PC-9 (cell line): Measurements from ENCODE around the gene NDC1. TPM values are rescaled to one million over a fixed set of nuclear protein-coding genes. Genes with fewer than 3 reads are reported as not detected.

Experiments
- BruUV-seq: library from RNA; stranded (reverse); fragments of 400-500 nt; replicated peaks from 2 replicates; lab custom pipeline; 2021; lab: Mats Ljungman, UMichigan
- CTCF ChIA-PET: fragments of 300-600 bp; sonication (Branson Sonifier 250); formaldehyde crosslinking; loops from one replicate; lab custom pipeline; 2022; ENCODE audit warnings: antibody characterized with exemption; lab: Charles Lee
- POLR2A ChIA-PET: fragments of 300-600 bp; sonication (Branson Sonifier 250); formaldehyde crosslinking; loops from one replicate; lab custom pipeline; 2022; ENCODE audit warnings: antibody characterized with exemption; ENCODE audit not compliant: unreplicated experiment; lab: Charles Lee
- DNase-seq, 2 experiments: peaks; one replicate each; pipeline versions ENCODE4 v3.0.0 to v3.0.0-alpha.2; 2015 to 2022; ENCODE audit warnings: mixed read lengths in 1 of 2
- H2AFZ ChIP-seq: fragments of 200-600 bp; sonication (generic); 2 replicates; pipeline ENCODE4 v1.8.1; 2017; ENCODE audit warnings: antibody characterized with exemption
- H3F3A ChIP-seq: fragments of 200-600 bp; sonication (generic); 2 replicates; pipeline ENCODE4 v1.8.1; 2017; ENCODE audit warnings: antibody characterized with exemption, mild to moderate bottlenecking, low read depth; ENCODE audit not compliant: insufficient read depth
- H3K27ac ChIP-seq: fragments of 200-600 bp; sonication (generic); 2 replicates; pipeline ENCODE4 v1.6.1; 2016; ENCODE audit warnings: mixed run types
- H3K27me3 ChIP-seq: fragments of 200-600 bp; sonication (generic); 2 replicates; pipeline ENCODE4 v1.6.1; 2016; ENCODE audit warnings: low read depth, mixed run types; ENCODE audit not compliant: insufficient read depth
- H3K36me3 ChIP-seq: fragments of 200-600 bp; sonication (generic); 2 replicates; pipeline ENCODE4 v1.6.1; 2016; ENCODE audit warnings: low read depth, mixed run types
- H3K4me1 ChIP-seq: fragments of 200-600 bp; sonication (generic); replicated peaks from 2 replicates; pipeline ENCODE4 v1.6.1; 2016; ENCODE audit warnings: mixed run types; ENCODE audit not compliant: insufficient read depth
- H3K4me2 ChIP-seq: fragments of 200-600 bp; sonication (generic); 2 replicates; pipeline ENCODE4 v1.6.1; 2017; ENCODE audit warnings: mixed run types
- H3K4me3 ChIP-seq: fragments of 200-600 bp; sonication (generic); 2 replicates; pipeline ENCODE4 v1.6.1; 2016; ENCODE audit warnings: mixed run types
- H3K79me2 ChIP-seq: fragments of 200-600 bp; sonication (generic); 2 replicates; pipeline ENCODE4 v1.6.1; 2017; ENCODE audit warnings: low read depth, mixed run types
- H3K9me2 ChIP-seq: fragments of 200-600 bp; sonication (generic); 2 replicates; pipeline ENCODE4 v1.8.1; 2017; ENCODE audit warnings: mild to moderate bottlenecking; ENCODE audit not compliant: insufficient read depth
- H3K9me3 ChIP-seq: fragments of 200-600 bp; sonication (generic); 2 replicates; pipeline ENCODE4 v1.8.1; 2016; ENCODE audit warnings: low read depth; ENCODE audit not compliant: insufficient read depth
- H4K20me1 ChIP-seq: fragments of 200-600 bp; sonication (generic); 2 replicates; pipeline ENCODE4 v1.8.1; 2017; ENCODE audit not compliant: insufficient read depth
- EZH2 ChIP-seq: fragments of 200-600 bp; sonication (generic); IDR thresholded peaks from 2 replicates; pipeline ENCODE4 v1.8.0; 2017; ENCODE audit warnings: antibody characterized with exemption, low read depth
- intact Hi-C: fragments of 100-400 bp; cut with micrococcal nuclease; formaldehyde crosslinking; loops from one replicate; pipeline ENCODE4 v1.10.0; 2022; ENCODE audit not compliant: unreplicated experiment
- total RNA-seq: library from RNA; stranded (reverse); gene quantifications from 2 replicates; pipeline ENCODE4 v1.2.3, GENCODE V29; 2021
- TF ChIP-seq, protein P1 (sequence below): fragments of 200-600 bp; sonication (generic); conservative IDR thresholded peaks from 2 replicates; pipeline ENCODE4 v1.6.1; 2017; ENCODE audit warnings: mixed run types, antibody characterized with exemption, mild to moderate bottlenecking, moderate library complexity

Gene NDC1
- total RNA-seq, 1 experiment from 2014 or later, result 47.6 TPM

DNA sequence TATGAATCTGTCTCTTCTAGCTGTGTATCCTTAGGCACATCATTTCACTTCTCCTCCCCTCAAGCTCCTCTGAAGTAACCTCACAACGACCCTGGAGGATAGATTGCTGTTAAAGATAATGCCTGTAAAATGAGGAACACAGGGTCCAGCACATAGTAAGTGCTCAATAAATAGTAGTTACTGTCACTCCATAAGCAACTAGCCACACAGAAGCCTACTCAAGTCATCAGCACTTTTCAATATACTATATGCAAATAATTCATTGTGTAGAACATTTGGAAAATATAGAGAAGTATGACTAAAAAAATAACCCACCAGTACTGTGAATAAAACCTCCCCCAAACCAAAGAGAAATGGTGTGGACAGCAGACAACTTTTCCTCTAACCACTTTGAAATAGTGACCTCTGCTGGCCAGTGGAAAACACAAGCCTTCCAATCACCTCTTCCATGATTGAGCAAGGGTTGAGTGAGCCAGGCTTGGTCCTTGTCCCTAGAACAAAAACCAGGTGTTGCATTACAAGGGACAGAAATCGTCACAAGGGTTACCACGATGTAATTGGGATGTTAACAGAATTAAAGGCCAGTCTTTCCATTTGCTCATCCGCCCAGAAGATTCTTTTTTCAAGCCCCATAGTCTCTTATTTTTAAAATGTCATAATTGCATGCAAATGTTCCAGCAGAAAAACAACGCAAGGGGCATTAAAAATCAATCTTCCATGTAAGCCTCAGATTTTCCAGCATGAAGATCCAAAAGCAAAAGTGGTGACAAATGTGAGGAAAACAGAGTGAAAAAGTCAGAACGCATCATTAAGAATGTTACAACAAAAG lies 83.4 kb downstream of the NDC1 start:
- peak in 1 of 2 experiments; percentile 16 for DNase-seq
- ChIA-PET CTCF (interaction anchor here (0.6 to 1.1 kb wide), 3 partner anchors 266 to 1630 kb away, joined by 3 to 5 read pairs (median 3); no protein-coding TSS in a partner anchor), POLR2A (no interaction called here)
- Histone ChIP-seq H3K27ac (no peak overlapping the region), H3K9me3 (no peaks in the 10 kb centered on the region), H4K20me1 (no peaks in the 10 kb centered on the region), H3K4me2 (no peak overlapping the region), H2AFZ (no peak overlapping the region), H3K36me3 (no peaks in the 10 kb centered on the region), H3K4me3 (no peak overlapping the region), H3K4me1 (no peaks in the 10 kb centered on the region), H3F3A (no peaks in the 10 kb centered on the region), H3K79me2 (no peaks in the 10 kb centered on the region), H3K9me2 (no peaks in the 10 kb centered on the region), H3K27me3 (no peaks in the 10 kb centered on the region)
- intact Hi-C loops, result loop anchor here (1.0 kb wide), 1 partner anchor 269 kb away; no protein-coding TSS in a partner anchor
- TF ChIP-seq EZH2, result no peak
- TF ChIP-seq, protein P1, sequence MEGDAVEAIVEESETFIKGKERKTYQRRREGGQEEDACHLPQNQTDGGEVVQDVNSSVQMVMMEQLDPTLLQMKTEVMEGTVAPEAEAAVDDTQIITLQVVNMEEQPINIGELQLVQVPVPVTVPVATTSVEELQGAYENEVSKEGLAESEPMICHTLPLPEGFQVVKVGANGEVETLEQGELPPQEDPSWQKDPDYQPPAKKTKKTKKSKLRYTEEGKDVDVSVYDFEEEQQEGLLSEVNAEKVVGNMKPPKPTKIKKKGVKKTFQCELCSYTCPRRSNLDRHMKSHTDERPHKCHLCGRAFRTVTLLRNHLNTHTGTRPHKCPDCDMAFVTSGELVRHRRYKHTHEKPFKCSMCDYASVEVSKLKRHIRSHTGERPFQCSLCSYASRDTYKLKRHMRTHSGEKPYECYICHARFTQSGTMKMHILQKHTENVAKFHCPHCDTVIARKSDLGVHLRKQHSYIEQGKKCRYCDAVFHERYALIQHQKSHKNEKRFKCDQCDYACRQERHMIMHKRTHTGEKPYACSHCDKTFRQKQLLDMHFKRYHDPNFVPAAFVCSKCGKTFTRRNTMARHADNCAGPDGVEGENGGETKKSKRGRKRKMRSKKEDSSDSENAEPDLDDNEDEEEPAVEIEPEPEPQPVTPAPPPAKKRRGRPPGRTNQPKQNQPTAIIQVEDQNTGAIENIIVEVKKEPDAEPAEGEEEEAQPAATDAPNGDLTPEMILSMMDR, result peak; percentile 77
- BruUV-seq, result no TSS peak

DNA sequence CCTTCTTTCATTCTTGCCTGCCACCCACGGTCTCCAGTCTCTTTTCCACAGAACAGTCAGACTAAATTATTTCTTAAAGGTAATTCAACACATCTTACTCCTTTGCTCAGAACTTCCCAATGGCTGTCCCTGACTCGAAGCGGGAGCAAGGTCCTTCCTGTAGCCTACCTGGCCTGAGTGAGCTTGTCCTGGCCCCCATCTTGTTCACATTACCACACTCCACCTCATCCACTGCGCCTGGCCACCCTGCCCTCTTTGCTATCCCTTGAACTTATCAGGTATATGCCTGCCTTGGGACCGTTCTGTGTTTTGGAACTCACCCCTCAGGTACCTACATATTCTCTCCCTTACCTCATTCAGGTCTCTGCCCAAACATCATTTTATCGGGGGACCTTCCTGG lies 85.8 kb downstream of the NDC1 start:
- DNase-seq, result no peak
- no peaks in the 10 kb centered on the region for H3K27me3 ChIP-seq
- H3F3A ChIP-seq, result no peaks in the 10 kb centered on the region
- H3K9me2 ChIP-seq, result no peaks in the 10 kb centered on the region
- no peak overlapping the region for H3K4me2 ChIP-seq
- intact Hi-C loops, result no loop called here
- H2AFZ ChIP-seq, result no peak overlapping the region
- no peaks in the 10 kb centered on the region for H3K4me1 ChIP-seq
- ChIA-PET CTCF (no interaction called here), POLR2A (no interaction called here)
- no peaks in the 10 kb centered on the region for H3K79me2 ChIP-seq
- TF ChIP-seq EZH2, result no peak
- TF ChIP-seq, protein P1, result no peak
- H4K20me1 ChIP-seq, result no peaks in the 10 kb centered on the region
- H3K27ac ChIP-seq, result no peak overlapping the region
- no peaks in the 10 kb centered on the region for H3K9me3 ChIP-seq
- BruUV-seq, result no TSS peak
- H3K36me3 ChIP-seq, result no peaks in the 10 kb centered on the region
- H3K4me3 ChIP-seq, result no peak overlapping the region

DNA sequence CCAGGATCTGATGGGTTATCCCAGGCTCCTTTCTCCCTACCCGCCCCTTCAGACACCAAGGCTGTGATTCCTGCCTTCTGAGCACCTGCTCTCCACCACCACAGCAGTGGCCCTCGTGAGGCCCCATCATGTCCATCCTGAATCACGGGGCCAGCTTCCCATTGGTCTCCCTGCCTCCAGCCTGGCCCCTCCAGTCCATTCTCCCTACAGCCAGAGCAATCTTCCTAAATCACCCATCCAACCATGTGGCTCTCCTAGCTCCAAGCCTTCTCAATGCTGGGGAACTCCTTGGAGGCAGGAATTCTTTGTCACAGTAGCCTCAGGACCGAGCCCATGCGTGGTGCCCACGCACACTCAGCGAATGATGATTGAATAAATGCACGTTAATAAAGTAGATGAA lies 90.3 kb downstream of the NDC1 start:
- Histone ChIP-seq H3F3A (no peaks in the 10 kb centered on the region), H3K9me3 (no peaks in the 10 kb centered on the region), H3K79me2 (no peaks in the 10 kb centered on the region), H3K9me2 (no peaks in the 10 kb centered on the region), H3K4me1 (no peaks in the 10 kb centered on the region), H4K20me1 (no peaks in the 10 kb centered on the region), H2AFZ (no peak overlapping the region), H3K27me3 (no peaks in the 10 kb centered on the region; the same call in 1 of the 2 replicates), H3K27ac (no peak overlapping the region), H3K4me2 (no peak overlapping the region), H3K36me3 (no peaks in the 10 kb centered on the region), H3K4me3 (no peak overlapping the region)
- CTCF ChIA-PET, result interaction anchor here (0.6 kb wide), 1 partner anchor 855 kb away, joined by 3 read pairs; no protein-coding TSS in a partner anchor
- intact Hi-C loops, result no loop called here
- no peak for TF ChIP-seq EZH2
- TF ChIP-seq, protein P1, result no peak
- BruUV-seq, result no TSS peak
- no peak for DNase-seq
- POLR2A ChIA-PET, result no interaction called here
